Loucy (cell line): ENCODE measurements around the gene CNBD2.

Experiments
- CTCF ChIP-seq: fragments of 200-600 bp; sonication (generic); conservative IDR thresholded peaks from 2 replicates; pipeline ENCODE4 v1.5.1; 2014; ENCODE audit warnings: mild to moderate bottlenecking, antibody characterized with exemption, low read length
- EZH2phosphoT487 ChIP-seq: fragments of 200-600 bp; IDR thresholded peaks from 2 replicates; pipeline ENCODE4 v1.6.1; 2018; ENCODE audit warnings: antibody characterized with exemption, mild to moderate bottlenecking, moderate library complexity, borderline replicate concordance

DNA sequence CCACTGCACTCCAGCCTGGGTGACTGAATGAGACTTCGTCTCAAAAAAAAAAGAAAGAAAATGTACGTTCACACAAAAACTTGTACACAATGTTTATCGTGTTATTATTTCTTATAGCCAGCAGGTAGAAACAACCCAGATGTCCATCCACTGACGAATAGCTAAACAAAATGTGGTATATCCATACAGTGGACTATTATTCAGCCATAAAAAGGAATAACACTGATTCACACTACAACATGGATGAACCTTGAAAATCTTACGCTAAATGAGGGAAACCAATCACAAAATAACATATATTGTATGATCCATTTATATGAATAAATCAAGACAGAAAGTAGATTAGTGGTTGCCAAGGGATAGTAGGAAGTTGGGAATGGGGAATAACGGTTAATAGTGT is 111.1 kb downstream of the CNBD2 start:
- TF ChIP-seq CTCF (no peak), EZH2phosphoT487 (no peak)
